H9 (cell line): Measurements from ENCODE around the gene TNRC18. TPM values are rescaled to one million over a fixed set of nuclear protein-coding genes. Genes with fewer than 3 reads are reported as not detected.

Source experiments
- DNase-seq: peaks from one replicate; pipeline ENCODE4 v3.0.0-alpha.2; 2017
- H2AFZ ChIP-seq: one replicate; pipeline ENCODE4 v1.6.1; 2013; ENCODE audit warnings: mild to moderate bottlenecking, low read length, control low read depth, moderate library complexity
- H2AK5ac ChIP-seq: 2 replicates; pipeline ENCODE4 v1.6.1; 2013; ENCODE audit warnings: low read length, control low read depth, mixed read lengths; ENCODE audit not compliant: insufficient read length
- H2BK120ac ChIP-seq: one replicate; pipeline ENCODE4 v1.6.1; 2013; ENCODE audit warnings: low read depth, mild to moderate bottlenecking, low read length, control low read depth, inconsistent platforms; ENCODE audit not compliant: poor library complexity, severe bottlenecking
- H2BK12ac ChIP-seq: 2 replicates; pipeline ENCODE4 v1.6.1; 2013; ENCODE audit warnings: low read length, control low read depth, mixed read lengths, low read depth; ENCODE audit not compliant: insufficient read length
- H2BK15ac ChIP-seq: 2 replicates; pipeline ENCODE4 v1.6.1; 2013; ENCODE audit warnings: low read depth, low read length, control low read depth
- H2BK20ac ChIP-seq: one replicate; pipeline ENCODE4 v1.6.1; 2013; ENCODE audit warnings: low read depth, mild to moderate bottlenecking, low read length, control low read depth, inconsistent platforms; ENCODE audit not compliant: poor library complexity, severe bottlenecking
- H2BK5ac ChIP-seq: 2 replicates; pipeline ENCODE4 v1.6.1; 2013; ENCODE audit warnings: low read length, control low read depth, mixed read lengths; ENCODE audit not compliant: insufficient read length
- H3K14ac ChIP-seq: 2 replicates; pipeline ENCODE4 v1.6.1; 2013; ENCODE audit warnings: low read length, control low read depth; ENCODE audit not compliant: insufficient read depth
- H3K18ac ChIP-seq: 2 replicates; pipeline ENCODE4 v1.6.1; 2013; ENCODE audit warnings: low read depth, mild to moderate bottlenecking, mixed read lengths, low read length, control low read depth; ENCODE audit not compliant: insufficient read length
- H3K23ac ChIP-seq: 2 replicates; pipeline ENCODE4 v1.6.1; 2013; ENCODE audit warnings: low read length, control low read depth, mixed read lengths, low read depth; ENCODE audit not compliant: insufficient read length
- H3K23me2 ChIP-seq: 2 replicates; pipeline ENCODE4 v1.6.1; 2013; ENCODE audit warnings: low read depth, mild to moderate bottlenecking, mixed read lengths, low read length, control low read depth; ENCODE audit not compliant: insufficient read length, poor library complexity, severe bottlenecking
- H3K27ac ChIP-seq: 2 replicates; pipeline ENCODE4 v1.5.1; 2013; ENCODE audit warnings: low read length, control low read depth, mixed read lengths, low read depth; ENCODE audit not compliant: insufficient read length
- H3K27me3 ChIP-seq: 2 replicates; pipeline ENCODE4 v1.6.1; 2013; ENCODE audit warnings: low read length, control low read depth, inconsistent platforms; ENCODE audit not compliant: insufficient read depth
- H3K4ac ChIP-seq: 2 replicates; pipeline ENCODE4 v1.6.1; 2013; ENCODE audit warnings: low read depth, mild to moderate bottlenecking, control low read depth, inconsistent platforms, low read length, moderate library complexity
- H3K4me1 ChIP-seq: 2 replicates; pipeline ENCODE4 v1.6.1; 2013; ENCODE audit warnings: low read length, control low read depth, inconsistent platforms; ENCODE audit not compliant: insufficient read depth
- H3K4me2 ChIP-seq: 2 replicates; pipeline ENCODE4 v1.6.1; 2013; ENCODE audit warnings: low read length, control low read depth, mixed read lengths; ENCODE audit not compliant: insufficient read length, insufficient read depth
- H3K56ac ChIP-seq: 2 replicates; pipeline ENCODE4 v1.6.1; 2013; ENCODE audit warnings: low read depth, mild to moderate bottlenecking, mixed read lengths, low read length, control low read depth; ENCODE audit not compliant: insufficient read length
- H3K79me1 ChIP-seq: 2 replicates; pipeline ENCODE4 v1.6.1; 2013; ENCODE audit warnings: low read depth, mild to moderate bottlenecking, moderate library complexity, low read length, control low read depth, inconsistent platforms; ENCODE audit not compliant: insufficient read depth, poor library complexity, severe bottlenecking
- H3K79me2 ChIP-seq: 2 replicates; pipeline ENCODE4 v1.6.1; 2013; ENCODE audit warnings: low read length, control low read depth, inconsistent platforms; ENCODE audit not compliant: insufficient read depth
- H3K9ac ChIP-seq: 2 replicates; pipeline ENCODE4 v1.6.1; 2013; ENCODE audit warnings: low read length, control low read depth, mixed read lengths; ENCODE audit not compliant: insufficient read length; ENCODE audit errors: extremely low read depth
- H3K9me3 ChIP-seq: one replicate; pipeline ENCODE4 v1.6.1; 2013; ENCODE audit warnings: low read depth, low read length, inconsistent platforms; ENCODE audit not compliant: control insufficient read depth
- H3T11ph ChIP-seq: one replicate; pipeline ENCODE4 v1.6.1; 2013; ENCODE audit warnings: mild to moderate bottlenecking, low read length, control low read depth, inconsistent platforms
- H4K20me1 ChIP-seq: one replicate; pipeline ENCODE4 v1.6.1; 2013; ENCODE audit not compliant: control insufficient read depth, insufficient read length, insufficient read depth
- H4K5ac ChIP-seq: 2 replicates; pipeline ENCODE4 v1.6.1; 2013; ENCODE audit warnings: low read depth, mild to moderate bottlenecking, mixed read lengths, low read length, control low read depth; ENCODE audit not compliant: insufficient read length
- H4K8ac ChIP-seq: replicated peaks from 2 replicates; pipeline ENCODE4 v1.6.1; 2013; ENCODE audit warnings: low read length, control low read depth, mixed read lengths, low read depth; ENCODE audit not compliant: insufficient read length
- H4K91ac ChIP-seq: 2 replicates; pipeline ENCODE4 v1.6.1; 2013; ENCODE audit warnings: low read depth, mild to moderate bottlenecking, moderate library complexity, mixed read lengths, low read length, control low read depth; ENCODE audit not compliant: insufficient read length
- H3K27ac Mint-ChIP-seq, 3 experiments: 2 replicates in 2 of 3; 3 replicates in 1 of 3; pipeline ENCODE4 v1.8.0; 2020 to 2021; ENCODE audit warnings: mixed read lengths in 3 of 3, mild to moderate bottlenecking in 1 of 3, moderate library complexity in 1 of 3
- H3K27me3 Mint-ChIP-seq: 2 replicates; pipeline ENCODE4 v1.8.0; 2021; ENCODE audit warnings: low read depth, mild to moderate bottlenecking, moderate library complexity, mixed read lengths
- H3K36me3 Mint-ChIP-seq, 3 experiments: 2 replicates in 2 of 3; 3 replicates in 1 of 3; pipeline ENCODE4 v1.8.0; 2020 to 2021; ENCODE audit warnings: low read depth in 3 of 3, mixed read lengths in 3 of 3; ENCODE audit not compliant: insufficient read depth in 1 of 3
- H3K4me1 Mint-ChIP-seq, 2 experiments: 2 replicates each; pipeline ENCODE4 v1.8.0; 2020; ENCODE audit warnings: mixed read lengths in 2 of 2
- H3K4me3 Mint-ChIP-seq, 2 experiments: 2 replicates in 1 of 2; 3 replicates in 1 of 2; pipeline ENCODE4 v1.8.0; 2020 to 2021; ENCODE audit warnings: mild to moderate bottlenecking in 2 of 2, mixed read lengths in 2 of 2, moderate library complexity in 1 of 2
- H3K9me3 Mint-ChIP-seq, 2 experiments: 2 replicates in 1 of 2; 3 replicates in 1 of 2; pipeline ENCODE4 v1.8.0; 2020; ENCODE audit warnings: mild to moderate bottlenecking in 2 of 2, mixed read lengths in 2 of 2, moderate library complexity in 1 of 2
- CTCF ChIP-seq: fragments of 200-600 bp; sonication (generic); conservative IDR thresholded peaks from 3 replicates; pipeline ENCODE4 v1.8.0; 2021; ENCODE audit warnings: antibody characterized with exemption, mild to moderate bottlenecking
- WGBS: extraction: QIAGEN DNeasy Blood & Tissue Kit; methylation state at CpG from one replicate; pipeline ENCODE4 v1.1.7; 2013; ENCODE audit warnings: missing lambda C conversion rate, low lambda C conversion rate, mixed read lengths; ENCODE audit not compliant: insufficient read length; ENCODE audit errors: extremely low coverage; 5-methylcytosine and 5-hydroxymethylcytosine counted together
- total RNA-seq: library from RNA; stranded (reverse); gene quantifications from 2 replicates; pipeline ENCODE4 v1.2.1, GENCODE V29; 2021

TNRC18 gene
- total RNA-seq, 1 experiment from 2014 or later = 21.2 TPM

DNA sequence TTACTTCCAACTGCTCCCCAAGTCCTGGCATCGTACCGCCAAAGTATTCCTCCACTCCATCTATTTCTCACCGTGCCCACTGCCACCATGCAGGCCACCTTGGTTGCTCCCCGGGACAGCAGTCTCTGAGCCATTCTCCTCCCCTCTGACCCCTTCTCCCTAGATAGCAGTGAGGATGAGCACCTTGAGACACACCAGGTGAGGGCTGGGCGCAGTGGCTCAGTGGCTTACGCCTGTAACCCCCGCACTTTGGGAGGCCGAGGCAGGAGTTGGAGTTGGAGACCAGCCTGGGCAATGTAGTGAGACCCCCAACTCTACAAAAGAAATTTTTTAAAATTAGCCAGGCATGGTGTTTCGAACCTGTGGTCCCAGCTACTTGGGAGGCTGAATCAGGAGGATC is 136.7 kb downstream of the TNRC18 start:
- no peak overlapping the region for H4K5ac ChIP-seq
- Mint-ChIP-seq H3K4me1 (0 out of 4 replicates have a peak, but pooled peaks cover 0 to 5% of the 10 kb centered on the region in 2 experiments), H3K4me3 (no peak overlapping the region), H3K9me3 (no peaks in the 10 kb centered on the region), H3K27me3 (peaks cover 12% of the 10 kb centered on the region), H3K27ac (no peak overlapping the region), H3K36me3 (peaks cover 2 to 6% (median 3%) of the 10 kb centered on the region in 3 experiments; a peak in 4 of 7 replicates)
- H3K9me3 ChIP-seq = no peaks in the 10 kb centered on the region
- no peak overlapping the region for H4K8ac ChIP-seq
- no peaks in the 10 kb centered on the region for H3K79me1 ChIP-seq
- no peak overlapping the region for H4K91ac ChIP-seq
- H3K4me1 ChIP-seq = no peaks in the 10 kb centered on the region
- H2BK5ac ChIP-seq = no peak overlapping the region
- H3K27ac ChIP-seq = no peak overlapping the region
- H3K18ac ChIP-seq = no peak overlapping the region
- H3K79me2 ChIP-seq = no peaks in the 10 kb centered on the region
- H3T11ph ChIP-seq = no peak overlapping the region
- no peak overlapping the region for H3K23ac ChIP-seq
- H3K4me2 ChIP-seq = no peak overlapping the region
- no peak overlapping the region for H3K56ac ChIP-seq
- no peak for DNase-seq
- no peak overlapping the region for H2BK12ac ChIP-seq
- H2BK120ac ChIP-seq = no peak overlapping the region
- H2BK15ac ChIP-seq = no peak overlapping the region
- TF ChIP-seq CTCF = no peak
- H2AFZ ChIP-seq = no peak overlapping the region
- H3K4ac ChIP-seq = no peak overlapping the region
- WGBS = no CpG with 5 or more reads among the region's 9 CpGs
- H4K20me1 ChIP-seq = no peaks in the 10 kb centered on the region
- no peak overlapping the region for H3K14ac ChIP-seq
- H3K27me3 ChIP-seq = peaks cover 2% of the 10 kb centered on the region; the same call in 1 of the 2 replicates
- H3K23me2 ChIP-seq = no peaks in the 10 kb centered on the region
- no peak overlapping the region for H2BK20ac ChIP-seq
- H3K9ac ChIP-seq = no peak overlapping the region
- no peak overlapping the region for H2AK5ac ChIP-seq
